GM19324 (cell line): ENCODE results near the gene FCHSD1.

ENCODE experiments used
- ATAC-seq: cut with Tn5 transposase; IDR thresholded peaks from one replicate; pipeline ENCODE4 v1.9.1; 2021; ENCODE audit warnings: mild to moderate bottlenecking, moderate library complexity; ENCODE audit not compliant: unreplicated experiment, low FRiP score

The FCHSD1 gene

DNA sequence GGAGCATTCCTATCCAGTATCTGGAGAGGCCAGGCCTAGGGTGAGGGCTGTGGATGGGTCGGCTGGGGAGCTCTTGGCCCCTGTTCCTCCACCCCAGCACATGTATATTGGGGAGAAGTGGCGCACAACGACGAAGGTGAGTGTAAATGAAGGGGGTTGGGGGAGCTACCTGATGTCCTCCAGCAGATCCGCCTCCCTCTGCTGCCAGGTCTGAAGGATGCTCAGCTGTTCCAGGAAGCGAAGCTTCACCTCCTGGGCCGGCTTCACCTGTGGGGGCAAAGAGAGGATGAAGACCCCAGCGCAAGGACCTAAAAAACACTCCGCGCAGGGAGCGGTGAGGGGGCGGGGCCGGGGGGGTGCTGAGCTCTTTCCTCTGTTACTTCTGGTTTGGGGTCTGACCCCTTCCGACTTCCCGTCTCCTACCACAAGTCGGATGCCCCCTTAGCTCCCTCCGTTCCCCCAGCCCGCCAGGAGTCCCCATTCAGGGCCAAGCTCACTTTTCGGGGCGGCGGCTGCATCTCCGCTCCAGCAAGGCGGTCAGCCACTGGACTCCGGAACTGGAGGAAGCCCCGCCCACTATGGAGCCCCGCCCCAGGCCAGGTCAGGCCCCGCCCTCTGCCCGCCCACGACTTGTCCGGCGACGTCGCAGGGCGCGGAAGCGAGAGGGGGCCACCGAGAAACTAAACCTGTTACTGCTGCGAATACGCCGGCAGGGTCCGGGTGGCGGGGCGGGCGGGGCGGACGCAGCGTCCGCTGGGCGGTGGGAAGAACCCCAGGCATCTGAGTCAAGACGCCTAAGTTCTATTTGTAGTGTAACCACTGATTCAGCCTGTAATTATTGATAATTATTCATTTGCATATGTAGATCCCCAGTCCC, at the start of gene FCHSD1:
Gene FCHSD1 (minus strand): TSS at position 568 of the 877 bp plus-strand sequence. CDS start 50 bp downstream, at position 518.
- peak; percentile 97 for ATAC-seq

DNA sequence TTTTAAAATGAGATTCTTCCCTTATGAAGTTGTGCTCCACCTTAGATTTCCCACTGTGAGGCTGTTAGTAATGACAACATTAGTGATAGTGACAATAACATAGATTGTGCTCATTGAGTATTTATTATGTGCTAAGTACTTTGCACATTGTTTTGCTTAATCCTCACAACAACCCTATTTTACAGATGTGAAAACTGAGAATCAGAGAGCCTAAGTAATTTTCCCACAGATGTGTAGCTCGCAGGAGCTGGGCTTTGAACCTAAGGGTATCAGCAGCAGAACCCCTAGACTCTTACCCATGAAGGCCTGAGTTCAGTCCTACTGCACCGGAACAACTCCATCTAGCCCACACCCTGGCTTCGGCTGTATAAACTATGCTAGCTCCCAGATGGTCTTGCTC, 46.4 kb upstream of the FCHSD1 start:
- ATAC-seq, result no peak

DNA sequence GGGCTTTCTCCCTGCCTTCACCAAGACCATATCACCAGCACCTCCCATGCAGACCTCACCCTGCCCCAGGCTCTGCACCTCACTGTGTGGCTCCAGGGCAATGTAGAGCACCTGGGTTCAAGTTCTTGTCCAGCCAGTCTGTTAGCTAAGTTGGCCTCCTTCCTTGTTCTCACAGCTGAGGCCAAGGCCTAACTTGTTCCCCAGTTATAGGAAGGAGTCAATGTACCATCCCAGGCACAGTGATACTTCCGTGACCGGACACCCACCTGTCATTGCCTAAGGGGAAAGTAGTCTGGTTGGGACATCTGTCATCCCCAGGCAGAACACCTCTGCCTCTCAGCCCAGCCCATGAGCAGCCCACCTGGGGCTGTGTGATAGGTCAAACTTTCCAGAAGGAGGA, 45.2 kb upstream of the FCHSD1 start:
- no peak for ATAC-seq

DNA sequence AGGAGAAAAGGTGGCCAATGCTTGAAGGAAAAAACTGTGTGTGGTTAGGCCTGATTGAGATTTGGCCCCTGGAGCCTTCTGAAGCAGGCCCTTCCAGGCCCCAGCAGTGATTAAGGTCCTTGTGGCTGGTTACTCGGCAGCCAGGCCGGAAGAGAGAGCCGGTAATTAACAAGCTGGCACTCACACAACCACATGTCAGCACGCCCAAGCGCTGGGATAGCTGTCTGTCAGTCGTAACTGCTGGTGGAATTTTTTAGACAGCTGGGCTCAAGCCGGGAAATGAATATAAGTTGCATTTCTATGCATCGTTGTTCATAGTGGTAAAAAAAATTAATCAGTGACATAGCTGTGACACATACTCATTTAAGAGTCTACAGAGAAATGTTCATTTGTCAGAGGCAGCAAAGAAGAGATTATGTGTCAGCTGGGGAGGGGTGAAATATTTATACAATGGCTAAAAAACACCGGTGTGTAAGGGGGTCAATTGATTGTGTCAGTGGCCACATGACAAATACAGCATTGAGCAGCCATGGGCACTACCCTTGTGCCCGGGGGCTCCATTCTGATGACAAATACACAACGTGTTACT, 44.5 kb upstream of the FCHSD1 start:
- no peak for ATAC-seq

DNA sequence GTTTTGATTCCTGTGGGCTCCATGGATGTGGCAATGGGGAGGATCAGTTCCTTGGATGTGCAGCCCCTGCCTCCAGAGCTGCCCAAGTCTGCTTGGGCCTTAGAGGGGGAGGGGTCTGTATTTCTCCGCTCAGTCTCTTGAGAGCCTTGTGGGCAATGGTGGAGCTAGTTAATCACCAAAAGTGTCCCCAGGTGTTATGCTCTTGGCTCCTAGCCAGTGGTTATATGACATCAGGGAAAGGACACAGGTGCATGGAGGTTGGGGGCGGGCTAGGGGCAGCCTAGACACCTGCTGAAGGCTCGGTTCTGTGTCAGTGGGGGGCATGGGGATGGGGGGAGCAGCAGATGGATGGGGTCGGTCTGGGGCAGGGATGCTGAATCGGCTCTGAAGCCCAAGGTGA, 43.3 kb upstream of the FCHSD1 start:
- no peak for ATAC-seq

DNA sequence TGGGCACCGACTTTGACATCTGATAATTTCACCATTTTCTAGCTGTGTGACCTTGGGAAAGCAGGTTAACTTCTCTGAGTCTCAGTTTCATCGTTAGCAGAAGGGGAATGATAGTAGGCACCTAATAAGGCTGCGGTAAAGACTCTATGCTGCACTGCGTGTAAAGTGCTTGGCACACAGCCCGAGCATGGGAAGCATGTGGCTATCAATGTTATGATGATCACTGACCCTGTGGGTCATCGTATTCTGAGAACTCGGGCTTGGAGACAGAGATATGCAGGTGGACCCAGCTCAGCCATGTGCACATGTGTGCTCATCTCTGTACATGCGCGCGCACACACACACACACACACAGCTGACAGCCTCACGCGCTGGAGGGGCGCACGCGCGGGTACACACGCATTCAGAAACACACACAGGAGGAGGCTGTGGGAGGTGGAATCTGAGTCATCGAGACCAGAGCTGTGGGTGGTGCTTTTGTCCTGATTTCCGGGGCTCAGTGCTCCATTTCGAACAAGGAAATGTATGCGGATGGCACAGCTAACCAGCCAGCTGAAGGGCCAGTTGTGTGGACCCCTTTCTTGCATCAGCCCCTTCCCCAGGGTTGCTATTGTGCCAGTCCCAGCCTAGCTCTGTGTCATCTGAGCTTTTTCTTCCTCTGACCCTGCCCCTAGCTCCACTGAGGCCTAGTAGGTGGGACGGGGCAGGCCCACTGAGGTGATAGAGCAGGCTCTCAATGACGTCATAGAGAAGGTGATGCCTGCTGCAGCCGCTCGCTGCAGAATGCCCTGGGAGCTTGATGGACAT, 41.9 kb upstream of the FCHSD1 start:
- no peak for ATAC-seq

DNA sequence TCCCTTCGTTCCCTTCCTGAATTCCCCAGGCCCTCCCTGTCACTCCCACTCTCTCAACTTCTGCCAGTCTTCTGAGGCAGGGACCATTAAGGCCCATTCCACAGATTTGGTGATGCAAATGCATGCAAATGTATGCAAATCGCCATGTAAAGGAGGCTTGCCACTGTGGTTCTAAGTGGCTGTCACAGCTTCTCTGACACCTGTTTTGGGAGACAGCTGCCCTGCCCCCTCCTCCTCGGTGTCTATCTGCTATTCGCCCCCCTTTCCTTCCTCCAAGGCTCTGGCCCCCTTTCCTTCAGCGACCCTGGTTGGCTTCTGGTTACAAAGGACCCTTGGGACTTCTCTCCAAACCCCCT, 41.3 kb upstream of the FCHSD1 start:
- peak; percentile 9 for ATAC-seq

DNA sequence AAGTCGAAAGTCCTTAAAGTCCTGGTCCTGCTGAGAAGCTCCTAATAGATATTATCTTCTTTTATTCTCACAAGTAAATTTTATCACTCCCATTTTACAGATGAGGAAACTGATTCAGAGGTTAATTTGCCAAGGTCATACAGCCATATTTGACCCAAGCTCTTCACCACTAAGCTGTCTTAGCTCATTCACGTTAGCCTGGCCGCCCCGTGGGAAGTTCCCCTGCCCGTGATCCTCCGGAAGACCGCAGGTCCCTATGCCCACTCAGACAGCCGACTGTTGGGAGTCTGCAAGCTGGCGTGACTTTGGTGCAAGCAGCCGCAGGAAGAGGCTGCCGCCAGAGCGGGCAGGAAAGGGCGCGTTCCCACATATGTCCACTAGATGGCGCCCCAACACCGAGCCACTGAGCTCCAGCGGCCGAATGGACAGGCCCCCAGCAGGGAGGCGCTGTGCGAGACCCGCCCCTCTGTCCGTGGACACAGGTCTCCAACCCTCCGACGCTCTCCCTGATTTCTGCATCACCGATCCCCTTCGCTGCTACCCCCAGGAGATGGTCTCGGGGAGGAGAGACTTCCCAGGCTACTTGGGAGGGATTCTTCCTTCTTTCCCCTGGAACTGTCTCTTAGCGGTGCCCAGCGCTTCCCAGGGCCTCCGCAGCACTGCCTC, 40.8 kb upstream of the FCHSD1 start:
- ATAC-seq, result peak; percentile 71

DNA sequence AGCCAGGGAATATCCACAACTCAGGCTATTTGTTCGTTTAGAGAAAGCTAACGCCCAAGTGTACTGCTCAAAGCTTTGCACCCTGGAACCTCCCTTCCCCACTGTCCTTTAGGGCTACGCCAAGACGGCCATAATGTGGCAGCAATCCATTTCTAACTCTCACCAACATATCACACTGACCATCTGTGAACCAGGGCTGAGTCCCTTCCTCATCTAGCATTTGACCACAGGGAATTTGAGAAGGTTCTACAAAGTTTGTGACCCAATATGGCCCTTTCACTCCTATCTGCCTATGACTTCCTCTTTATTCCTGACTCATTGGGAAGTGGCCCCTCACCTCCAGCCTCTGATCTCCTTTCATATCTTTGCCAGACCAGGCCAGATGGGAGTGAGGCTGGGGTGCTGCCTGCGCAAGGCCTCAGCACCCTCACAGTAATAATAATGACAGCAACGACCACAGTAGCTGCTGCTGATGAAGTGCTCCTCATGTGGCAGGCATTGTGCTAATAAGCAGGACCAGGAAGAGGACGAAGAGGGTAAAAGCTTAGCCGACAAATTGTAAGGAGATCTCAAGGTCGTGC, 40.2 kb upstream of the FCHSD1 start:
- ATAC-seq, result no peak

DNA sequence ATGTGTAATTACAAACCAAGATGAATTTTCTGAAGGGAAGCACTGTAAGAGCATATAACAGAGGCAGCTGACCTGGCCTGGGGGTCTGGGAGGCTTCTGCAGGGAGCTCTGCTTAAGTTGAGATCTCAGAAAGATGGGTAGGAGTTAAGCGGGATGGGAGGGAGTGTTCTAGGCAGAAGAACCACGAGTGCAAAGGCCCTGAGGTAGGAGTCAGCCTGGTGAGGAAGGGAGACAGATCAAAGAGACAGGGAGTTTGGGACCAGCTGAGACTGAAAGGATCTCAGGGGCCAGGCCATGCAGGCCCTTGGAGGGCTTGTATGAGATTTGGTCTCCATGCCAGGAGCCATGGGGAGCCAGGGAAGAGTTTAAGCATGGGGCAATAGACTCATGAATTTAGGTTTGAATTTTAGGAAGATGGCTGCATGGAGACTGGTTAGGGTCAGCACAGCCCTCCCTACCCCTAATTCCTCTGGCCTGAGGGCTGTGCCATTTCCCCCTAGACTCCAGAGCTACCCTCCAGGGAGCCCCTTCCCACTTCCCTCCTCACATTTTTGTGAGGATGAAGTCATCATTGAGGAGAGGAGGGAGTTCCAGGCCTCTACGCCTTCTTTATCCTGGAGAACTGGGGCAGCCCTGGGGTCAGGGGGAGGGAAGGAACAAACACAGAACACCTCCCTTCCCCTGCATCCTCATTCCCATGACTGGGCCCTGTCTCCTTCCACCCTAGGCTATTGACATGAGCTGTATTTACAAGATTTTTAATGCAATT, 35.6 kb upstream of the FCHSD1 start:
- ATAC-seq, result no peak

DNA sequence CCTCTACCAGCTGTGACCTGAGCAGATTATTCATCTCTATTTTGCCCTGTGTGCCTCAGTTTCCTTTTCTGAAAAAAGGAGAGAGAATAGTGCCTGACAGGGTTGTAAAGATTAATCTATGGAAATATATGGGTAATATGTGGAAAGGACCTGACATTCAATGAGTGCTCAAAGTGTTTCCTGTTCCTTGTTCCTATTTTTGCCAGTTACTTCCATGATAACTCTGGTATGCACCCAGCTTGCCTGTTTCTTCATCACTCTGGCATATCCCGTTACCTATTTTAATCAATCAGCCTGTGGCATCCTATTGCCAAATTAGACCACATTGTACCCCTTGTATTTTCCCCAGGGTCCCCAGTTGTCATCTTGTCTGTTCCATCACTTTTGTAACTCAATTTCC, 34.4 kb upstream of the FCHSD1 start:
- ATAC-seq, result no peak

DNA sequence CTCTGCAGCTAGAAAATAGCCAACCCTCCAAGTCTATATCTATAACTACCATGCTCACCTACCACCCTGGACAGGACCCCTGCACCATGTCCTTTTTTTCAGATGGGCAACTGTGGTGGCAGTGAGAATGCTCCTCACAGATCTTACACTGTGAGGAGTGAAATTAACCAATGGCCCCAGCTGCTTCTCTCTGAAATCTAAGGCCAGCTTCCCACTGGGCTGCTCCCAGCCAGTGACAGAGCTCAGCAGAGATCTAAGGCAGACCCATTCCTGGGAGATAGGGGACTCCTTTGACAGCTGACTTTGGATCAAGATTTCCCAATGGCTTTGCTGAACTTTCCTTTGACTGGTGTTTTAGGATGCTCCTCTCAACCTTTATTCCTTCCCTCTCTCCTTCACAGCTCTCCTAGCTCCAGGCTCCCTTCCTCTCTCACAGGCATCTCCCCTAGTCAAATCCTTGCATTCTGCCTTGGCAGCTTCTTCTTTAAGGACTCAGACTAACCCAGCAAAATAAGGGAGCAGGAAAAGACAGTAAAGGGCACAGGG, 32.5 kb upstream of the FCHSD1 start:
- ATAC-seq, result no peak

DNA sequence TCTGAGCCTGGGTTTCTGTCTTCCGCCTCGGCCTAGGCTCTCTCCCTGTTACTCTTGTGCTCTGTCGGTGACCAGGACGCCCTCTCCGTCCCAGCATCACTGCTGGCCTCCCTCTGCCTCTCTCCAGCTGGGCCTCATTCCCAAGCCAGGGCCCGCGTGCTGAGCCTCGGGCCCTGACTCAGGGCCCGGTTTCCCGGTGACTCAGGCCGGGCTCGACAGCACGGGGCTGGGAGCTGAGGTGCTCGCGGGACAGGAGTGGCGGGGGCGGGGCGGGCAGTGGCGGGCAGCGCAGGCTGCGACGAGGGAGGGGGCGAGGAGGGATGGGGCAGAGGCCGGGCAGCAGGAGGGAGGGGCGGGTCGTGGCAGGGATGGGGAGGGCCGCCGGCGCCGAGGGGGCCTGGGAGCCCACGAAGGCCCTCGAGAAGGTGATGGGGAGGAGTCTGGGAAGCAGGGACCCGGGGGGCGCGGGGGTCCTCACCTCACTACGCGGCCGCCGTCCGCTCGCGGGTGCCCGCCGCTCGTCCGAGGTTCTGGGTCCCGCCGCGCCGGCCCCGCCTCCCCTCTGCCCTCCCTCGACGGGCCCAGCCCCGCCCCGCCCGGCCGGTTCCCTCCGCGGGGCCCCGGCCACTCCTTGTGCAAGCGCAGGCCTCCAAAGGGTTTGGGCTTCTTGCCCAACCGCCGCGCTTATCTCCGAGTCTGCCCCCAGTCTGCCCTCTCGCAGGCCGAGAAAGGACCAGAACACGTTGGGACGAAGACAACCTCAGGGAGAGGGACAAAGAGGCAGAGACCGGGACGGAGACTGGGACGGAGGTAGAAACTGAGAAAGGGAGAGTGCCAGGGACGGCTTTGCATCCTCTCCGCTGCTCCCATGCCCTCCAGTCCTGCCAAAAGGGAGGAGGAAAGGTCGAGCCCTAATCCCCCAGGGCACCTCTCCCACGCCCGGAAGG, 30.8 kb upstream of the FCHSD1 start, which contains the start of gene ARAP3:
Gene ARAP3 (minus strand): TSS at position 536 of the 947 bp plus-strand sequence. CDS start 1,744 bp downstream, outside the sequence.
- ATAC-seq, result no peak

DNA sequence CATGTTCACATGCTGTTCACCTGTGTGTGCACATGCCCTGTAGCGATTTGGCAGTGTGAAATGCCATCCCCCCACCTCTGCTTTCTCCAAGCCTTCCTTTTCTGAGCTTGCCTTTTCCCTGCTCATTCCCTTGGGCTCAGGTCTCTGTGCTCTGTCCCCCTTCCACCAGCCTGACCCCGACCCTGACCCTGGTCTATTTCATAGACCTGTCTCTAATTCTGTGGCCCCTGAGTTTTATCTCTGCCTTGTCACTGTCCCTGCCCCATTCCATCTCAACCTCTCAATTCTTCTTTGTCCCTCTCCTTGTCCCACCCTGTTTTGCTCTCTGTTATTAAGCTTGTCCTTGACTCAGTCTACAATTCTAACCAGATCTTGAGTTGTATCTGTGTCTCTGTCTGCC, 30.1 kb upstream of the FCHSD1 start:
- ATAC-seq, result no peak

DNA sequence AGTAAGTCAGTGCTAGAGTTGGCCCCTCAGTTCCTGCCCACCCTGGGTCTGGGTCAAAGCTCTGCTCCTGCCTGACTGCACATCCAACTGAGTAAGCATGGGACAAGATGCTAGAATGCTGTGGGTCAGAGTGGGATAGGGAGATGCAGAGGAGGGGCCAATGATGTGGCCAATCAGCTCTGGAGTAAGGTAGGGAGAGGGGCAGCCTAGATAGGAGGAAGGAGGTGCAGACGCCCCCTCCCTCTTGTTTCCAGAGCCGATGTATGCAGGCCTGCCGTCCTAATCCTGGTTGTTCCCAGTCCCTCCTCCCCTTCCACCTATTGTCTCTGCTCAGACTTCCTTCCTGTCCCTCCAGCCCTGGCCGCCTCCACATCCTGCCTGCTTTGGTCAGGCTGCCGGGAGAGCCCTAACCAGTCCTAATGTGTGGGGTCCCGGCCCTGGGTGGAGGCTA, 29.6 kb upstream of the FCHSD1 start:
- ATAC-seq, result no peak

DNA sequence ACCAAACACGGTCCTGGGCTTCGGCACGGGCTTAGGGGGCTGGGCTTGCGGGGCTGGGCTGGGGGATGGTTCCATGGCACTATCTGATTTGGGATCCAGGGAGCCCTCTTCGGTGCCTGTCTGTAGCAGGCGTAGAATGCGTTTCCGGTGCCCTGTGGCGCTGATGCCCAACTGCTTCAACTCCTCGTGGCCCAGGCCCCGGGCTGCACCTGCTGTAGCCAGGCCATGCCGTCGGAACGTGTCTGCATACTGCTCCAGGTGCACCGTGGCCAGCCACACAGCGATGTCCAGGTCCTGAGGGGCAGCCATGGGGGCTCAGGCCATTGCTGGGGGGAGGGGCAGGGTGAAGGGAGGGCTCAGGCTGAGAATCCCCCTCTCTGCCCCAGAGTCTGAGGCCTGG, 29.0 kb upstream of the FCHSD1 start:
- ATAC-seq, result no peak

DNA sequence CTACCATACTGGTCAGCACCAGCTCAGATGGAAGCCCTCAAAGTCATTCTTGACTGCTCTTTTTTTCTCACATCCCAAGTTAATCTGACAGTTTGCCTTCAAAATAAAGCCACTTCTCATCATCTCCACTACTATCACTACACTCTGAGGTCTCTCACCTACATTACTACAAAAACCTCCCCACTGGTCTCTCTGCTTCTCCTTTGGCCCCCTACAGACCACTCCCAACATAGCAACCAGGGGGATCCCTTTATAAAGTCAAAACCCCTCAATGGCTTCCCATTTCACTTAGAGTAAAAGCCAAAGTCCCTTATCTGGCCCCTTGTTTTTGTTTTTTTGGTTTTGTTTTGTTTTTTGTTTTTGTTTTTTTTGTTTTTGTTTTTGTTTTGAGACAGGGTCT, 26.2 kb upstream of the FCHSD1 start:
- ATAC-seq, result no peak

DNA sequence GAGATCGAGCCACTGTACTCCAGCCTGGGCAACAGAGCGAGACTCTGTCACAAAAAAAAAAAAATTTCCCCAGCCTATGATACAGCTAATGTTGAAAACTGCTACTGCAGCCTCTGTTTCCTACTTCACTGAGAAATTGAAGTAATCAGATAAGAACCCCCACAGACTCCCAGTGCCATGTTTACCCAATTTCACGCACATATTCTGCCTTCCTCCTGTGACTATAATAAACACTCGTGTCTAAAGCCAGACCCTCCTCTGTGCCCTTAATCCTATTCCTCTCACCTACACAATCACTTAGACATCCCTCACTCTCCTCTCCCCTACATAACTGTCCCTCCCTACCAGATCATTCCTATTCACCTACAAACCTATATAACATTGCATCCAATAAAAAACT, 24.5 kb upstream of the FCHSD1 start:
- no peak for ATAC-seq
